C4-2B (cell line): ENCODE results near the gene UNCX.

Source experiments
- H3K27ac ChIP-seq: fragments of 450-650 bp; 2 replicates; pipeline ENCODE4 v1.5.1; 2017
- CTCF ChIP-seq: fragments of 450-650 bp; conservative IDR thresholded peaks from 2 replicates; pipeline ENCODE4 v1.5.1; 2017; ENCODE audit warnings: mild to moderate bottlenecking
- ZFX ChIP-seq: fragments of 450-650 bp; IDR thresholded peaks from 2 replicates; pipeline ENCODE4 v1.6.1; 2017

The UNCX gene

GRCh38 chr7:1220977-1221745, 11.5 kb upstream of the UNCX start:
- H3K27ac ChIP-seq, result no peak overlapping the region
- TF ChIP-seq ZFX (no peak), CTCF (no peak)

GRCh38 chr7:1223196-1223981, 9.3 kb upstream of the UNCX start:
- no peak overlapping the region for H3K27ac ChIP-seq
- TF ChIP-seq ZFX (no peak), CTCF (no peak)

GRCh38 chr7:1224086-1224716, 8.5 kb upstream of the UNCX start:
- TF ChIP-seq CTCF (no peak), ZFX (no peak)
- no peak overlapping the region for H3K27ac ChIP-seq

- TF ChIP-seq CTCF (no peak), ZFX (no peak)
- H3K27ac ChIP-seq, result no peak overlapping the region
Measured at GRCh38 chr7:1225030-1225429, 7.6 kb upstream of the UNCX start.

- no peak overlapping the region for H3K27ac ChIP-seq
- TF ChIP-seq CTCF, result peak; percentile 86
- TF ChIP-seq ZFX, result no peak
Measured at GRCh38 chr7:1225441-1226185, 7.1 kb upstream of the UNCX start.

GRCh38 chr7:1226186-1226901, 6.3 kb upstream of the UNCX start:
- no peak overlapping the region for H3K27ac ChIP-seq
- TF ChIP-seq CTCF (no peak), ZFX (no peak)
